Thoracic aorta (tissue), 2 donors: ENCODE results near the gene FADD. TPM values are rescaled to one million over a fixed set of nuclear protein-coding genes. Genes with fewer than 3 reads are reported as not detected.
"Not testable (repeated sequence)": the region's sequence is repeated elsewhere in the genome, so short reads cannot be mapped to it uniquely, and the experiment has no call there.

Experiments used
- ATAC-seq: fragments of 150-250 bp; one replicate; pipeline ENCODE4 v1.8.0; 2017; ENCODE audit warnings: low read depth; ENCODE audit not compliant: insufficient number of reproducible peaks, low FRiP score
- DNase-seq: peaks from one replicate; pipeline ENCODE4 v3.0.0-alpha.2; 2020; ENCODE audit warnings: low spot score
- H3K27ac ChIP-seq, 2 donors: fragments of 200-600 bp; sonication (generic); 1 replicate in 1 of 2; 2 replicates in 1 of 2; pipeline ENCODE4 v1.5.1; 2016; ENCODE audit warnings: mild to moderate bottlenecking in 2 of 2, moderate library complexity in 2 of 2
- H3K27me3 ChIP-seq: fragments of 200-600 bp; sonication (generic); replicated peaks from 2 replicates; pipeline ENCODE4 v1.6.0; 2016; ENCODE audit warnings: mild to moderate bottlenecking; ENCODE audit not compliant: insufficient read depth
- H3K36me3 ChIP-seq: fragments of 200-600 bp; sonication (generic); one replicate; pipeline ENCODE4 v1.5.1; 2016
- H3K4me1 ChIP-seq, 2 donors: fragments of 200-600 bp; sonication (generic); 1 replicate in 1 of 2; 2 replicates in 1 of 2; pipeline versions ENCODE4 v1.5.1 to v1.6.0; 2016; ENCODE audit warnings: low read depth in 2 of 2, mild to moderate bottlenecking in 1 of 2; ENCODE audit not compliant: control insufficient read depth in 1 of 2
- H3K4me3 ChIP-seq: fragments of 200-600 bp; sonication (generic); 2 replicates; pipeline ENCODE4 v1.5.1; 2016; ENCODE audit warnings: mild to moderate bottlenecking
- H3K9me3 ChIP-seq: fragments of 200-600 bp; sonication (generic); 2 replicates; pipeline ENCODE4 v1.5.1; 2016
- total RNA-seq, 2 donors: library from RNA; depleted of rRNA; stranded (reverse); fragments of >200 nt; gene quantifications; one replicate each; pipeline versions ENCODE4 v1.1.0 to v1.2.3, GENCODE V29; 2016
- TF ChIP-seq, protein P1 (sequence below): fragments of 200-600 bp; sonication (generic); IDR thresholded peaks from one replicate; pipeline ENCODE4 v1.5.1; 2019; ENCODE audit warnings: antibody characterized with exemption

Gene FADD
- total RNA-seq, 2 donors from 2014 or later: 19.5 to 23.2 TPM

DNA sequence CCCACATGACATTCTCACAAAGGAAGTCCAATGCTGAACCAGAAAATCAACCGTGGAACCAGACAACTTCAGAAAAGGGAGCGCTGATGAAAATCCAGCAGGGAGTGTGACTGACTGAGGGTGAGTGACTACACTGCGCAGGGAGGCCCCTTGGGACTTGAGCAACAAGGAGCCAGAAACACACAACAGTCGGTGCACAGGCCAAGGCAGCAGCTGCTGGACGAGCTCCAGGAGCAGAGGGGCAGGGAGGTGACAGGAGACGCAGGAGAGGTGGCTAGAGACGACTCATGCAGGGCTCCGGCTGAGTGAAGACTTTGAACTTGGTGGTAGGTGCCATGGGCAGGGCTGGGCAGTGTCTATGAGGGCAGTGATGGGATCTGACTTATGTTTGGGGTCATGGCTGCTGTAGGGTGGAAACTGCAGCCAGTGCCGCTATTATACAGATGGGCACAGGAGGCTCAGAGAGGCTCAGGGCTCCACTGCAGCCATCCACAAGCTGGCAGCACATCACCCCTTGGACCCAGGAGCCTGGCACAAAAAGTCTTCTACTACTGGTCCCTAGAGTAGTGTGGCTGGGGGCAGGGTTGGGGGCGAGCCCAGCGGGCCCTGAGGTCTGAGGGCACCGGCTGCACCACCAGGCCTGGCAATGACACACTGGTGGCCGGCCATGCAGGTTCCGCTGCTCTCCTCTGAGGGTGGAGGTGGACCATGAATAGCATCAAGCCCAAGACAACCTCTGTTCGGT, 10.3 kb upstream of the FADD start:
- no peak for DNase-seq
- no peak overlapping the region for H3K4me3 ChIP-seq
- no peak for ATAC-seq
- no peaks in the 10 kb centered on the region for H3K27me3 ChIP-seq
- peaks cover 0 to 16% of the 10 kb centered on the region in 2 donors for H3K4me1 ChIP-seq
- TF ChIP-seq, protein P1, sequence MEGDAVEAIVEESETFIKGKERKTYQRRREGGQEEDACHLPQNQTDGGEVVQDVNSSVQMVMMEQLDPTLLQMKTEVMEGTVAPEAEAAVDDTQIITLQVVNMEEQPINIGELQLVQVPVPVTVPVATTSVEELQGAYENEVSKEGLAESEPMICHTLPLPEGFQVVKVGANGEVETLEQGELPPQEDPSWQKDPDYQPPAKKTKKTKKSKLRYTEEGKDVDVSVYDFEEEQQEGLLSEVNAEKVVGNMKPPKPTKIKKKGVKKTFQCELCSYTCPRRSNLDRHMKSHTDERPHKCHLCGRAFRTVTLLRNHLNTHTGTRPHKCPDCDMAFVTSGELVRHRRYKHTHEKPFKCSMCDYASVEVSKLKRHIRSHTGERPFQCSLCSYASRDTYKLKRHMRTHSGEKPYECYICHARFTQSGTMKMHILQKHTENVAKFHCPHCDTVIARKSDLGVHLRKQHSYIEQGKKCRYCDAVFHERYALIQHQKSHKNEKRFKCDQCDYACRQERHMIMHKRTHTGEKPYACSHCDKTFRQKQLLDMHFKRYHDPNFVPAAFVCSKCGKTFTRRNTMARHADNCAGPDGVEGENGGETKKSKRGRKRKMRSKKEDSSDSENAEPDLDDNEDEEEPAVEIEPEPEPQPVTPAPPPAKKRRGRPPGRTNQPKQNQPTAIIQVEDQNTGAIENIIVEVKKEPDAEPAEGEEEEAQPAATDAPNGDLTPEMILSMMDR: no peak
- peaks cover 3% of the 10 kb centered on the region for H3K36me3 ChIP-seq
- H3K9me3 ChIP-seq: no peaks in the 10 kb centered on the region
- H3K27ac ChIP-seq: no peak overlapping the region

DNA sequence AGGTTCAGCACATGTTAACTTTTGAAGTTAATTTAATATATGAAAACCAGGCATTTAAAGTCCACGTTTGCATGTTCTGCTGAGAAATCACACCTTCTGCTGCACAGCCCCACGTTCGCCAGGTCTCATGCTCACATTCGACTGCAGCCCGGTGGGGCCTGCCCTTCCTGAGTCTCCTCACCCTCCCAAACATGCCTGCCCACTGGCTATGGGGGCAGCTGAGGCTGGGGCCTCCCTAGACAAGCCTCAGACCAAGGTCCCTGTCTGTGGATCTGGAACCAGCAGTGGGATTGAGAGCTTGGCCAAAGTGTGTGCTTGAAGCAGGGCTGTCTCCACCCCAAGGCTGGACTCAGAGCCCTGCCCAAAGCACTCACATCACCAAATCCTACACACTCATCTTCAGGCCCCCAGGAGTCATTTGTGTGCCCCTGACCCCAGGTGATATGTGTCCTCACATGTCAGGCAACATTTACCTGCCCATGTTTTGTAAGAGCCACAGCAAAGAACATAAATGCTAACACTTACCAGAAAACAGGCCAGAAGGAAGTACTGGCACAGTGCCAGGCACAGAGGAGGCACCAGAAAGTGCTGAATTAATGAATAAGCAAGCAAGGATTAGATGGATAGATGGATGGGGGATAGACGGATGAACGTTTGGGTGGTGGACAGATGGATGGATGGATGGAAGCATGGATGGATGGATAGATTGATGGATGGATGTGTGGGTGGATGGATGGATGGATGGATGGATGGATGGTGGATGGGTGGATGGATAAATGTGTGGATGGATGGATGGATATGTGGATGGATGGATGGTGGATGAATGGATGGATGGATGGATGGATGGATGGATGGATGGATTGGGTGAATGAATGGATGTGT, 9.4 kb upstream of the FADD start:
- no peak for ATAC-seq
- Histone ChIP-seq H3K4me1 (peaks cover 0 to 16% of the 10 kb centered on the region in 2 donors), H3K27ac (no peak overlapping the region), H3K27me3 (no peaks in the 10 kb centered on the region), H3K36me3 (no peaks in the 10 kb centered on the region), H3K9me3 (no peaks in the 10 kb centered on the region), H3K4me3 (no peak overlapping the region)
- TF ChIP-seq, protein P1: no peak
- DNase-seq: no peak

DNA sequence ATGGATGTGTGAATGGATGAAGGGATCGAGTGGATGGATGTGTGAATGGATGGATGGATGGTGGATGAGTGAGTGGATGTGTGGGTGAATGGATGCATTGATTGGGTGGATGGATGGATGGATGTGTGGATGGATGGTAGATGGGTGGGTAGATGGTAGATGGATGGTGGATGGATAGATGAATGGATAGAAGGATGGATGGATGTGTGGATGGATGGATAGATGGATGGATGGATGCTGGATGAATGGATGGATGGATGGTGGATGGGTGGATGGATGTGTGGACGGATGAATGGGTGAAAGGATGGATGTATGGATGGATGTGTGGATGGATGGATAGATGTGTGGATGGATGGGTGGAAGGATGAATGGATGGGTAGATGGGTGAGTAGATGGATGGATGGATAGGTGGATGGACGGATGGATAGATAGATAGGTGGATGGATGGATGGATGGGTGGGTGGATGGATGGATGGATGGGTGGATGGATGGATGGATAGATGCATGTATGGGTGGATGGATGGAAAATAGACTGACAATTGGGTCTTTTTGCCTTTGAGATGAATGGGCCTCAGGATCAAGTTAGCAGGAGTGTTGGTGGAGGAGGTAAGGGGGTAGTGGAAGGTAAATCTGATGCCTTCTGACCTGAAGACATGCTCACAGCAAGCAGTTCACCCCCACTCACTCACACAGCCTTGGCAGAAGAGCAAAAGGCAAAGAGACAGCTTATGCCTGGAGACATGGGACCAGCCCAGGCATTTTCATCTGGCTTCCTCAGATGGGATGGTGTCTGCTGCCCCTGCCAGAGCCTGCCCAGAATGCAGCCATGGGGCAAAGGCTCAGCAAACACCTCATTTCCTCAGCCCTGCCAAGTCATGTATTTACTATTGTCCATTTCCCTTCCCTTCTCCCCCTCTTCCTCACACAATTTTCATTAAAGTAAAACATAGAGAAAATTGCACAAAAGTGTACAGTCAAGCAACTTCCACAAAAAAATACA, 8.0 kb upstream of the FADD start:
- H3K9me3 ChIP-seq: no peaks in the 10 kb centered on the region
- TF ChIP-seq, protein P1: no peak
- no peaks in the 10 kb centered on the region for H3K27me3 ChIP-seq
- H3K36me3 ChIP-seq: no peaks in the 10 kb centered on the region
- H3K4me1 ChIP-seq: peaks cover 0 to 16% of the 10 kb centered on the region in 2 donors
- ATAC-seq (no peak), DNase-seq (no peak)
- no peak overlapping the region for H3K27ac ChIP-seq
- no peak overlapping the region for H3K4me3 ChIP-seq

DNA sequence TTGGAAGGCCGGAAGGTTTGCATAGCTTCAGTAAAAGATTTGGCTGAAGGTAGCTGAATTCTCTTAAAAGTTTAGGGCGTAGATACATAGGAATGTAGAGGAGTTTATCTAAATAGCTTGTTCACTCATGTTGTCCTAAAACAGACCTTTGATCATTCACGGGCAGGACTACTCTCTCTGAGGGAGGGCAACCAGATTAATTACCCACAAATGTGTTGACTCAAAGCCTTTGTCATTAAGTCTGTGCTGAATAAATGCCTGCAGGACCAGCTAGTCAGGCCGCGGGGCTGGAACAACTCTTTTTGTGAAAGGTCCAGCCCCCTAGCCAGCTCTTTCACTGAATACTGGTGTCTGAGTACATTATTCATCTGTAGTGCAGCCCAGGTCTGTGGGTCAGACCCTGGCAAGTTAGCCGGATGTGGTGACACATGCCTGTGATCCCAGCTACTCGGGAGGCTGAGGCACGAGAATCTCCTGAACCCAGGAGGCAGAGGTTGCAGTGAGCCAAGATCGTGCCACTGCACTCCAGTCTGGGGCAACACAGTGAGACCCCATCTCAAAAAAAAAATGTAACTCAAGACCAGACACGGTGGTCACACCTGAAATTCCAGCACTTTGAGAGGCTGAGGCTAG, 2.8 kb upstream of the FADD start:
- no peak for DNase-seq
- TF ChIP-seq, protein P1: no peak
- no peak overlapping the region for H3K27ac ChIP-seq
- no peaks in the 10 kb centered on the region for H3K27me3 ChIP-seq
- no peak overlapping the region for H3K4me3 ChIP-seq
- H3K4me1 ChIP-seq: peaks cover 14 to 20% of the 10 kb centered on the region in 2 donors
- no peaks in the 10 kb centered on the region for H3K36me3 ChIP-seq
- no peak for ATAC-seq
- no peaks in the 10 kb centered on the region for H3K9me3 ChIP-seq

DNA sequence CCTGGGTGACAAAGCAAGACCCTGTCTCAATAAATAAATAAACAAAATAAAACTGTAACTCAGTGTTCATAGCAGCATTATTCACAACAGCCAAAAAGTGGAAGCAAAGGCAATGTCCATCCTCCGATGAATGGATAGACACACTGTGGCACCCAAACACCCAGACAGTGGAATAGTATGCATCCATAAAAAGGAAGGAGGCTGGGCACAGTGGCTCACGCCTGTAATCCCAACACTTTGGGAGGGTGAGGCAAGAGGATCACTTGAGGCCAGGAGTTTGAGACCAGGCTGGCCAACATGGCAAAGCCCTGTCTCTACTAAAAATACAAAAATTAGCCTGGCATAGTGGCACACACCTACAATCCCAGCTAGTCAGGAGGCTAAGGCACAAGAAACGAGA, 2.0 kb upstream of the FADD start:
- not testable (repeated sequence) for H3K36me3 ChIP-seq, H3K27ac ChIP-seq, H3K4me3 ChIP-seq, H3K9me3 ChIP-seq, DNase-seq, H3K27me3 ChIP-seq, ATAC-seq
- H3K4me1 ChIP-seq: peaks cover 14 to 24% of the 10 kb centered on the region in 2 donors
